ENCODE results near the gene TBC1D2B.
"Not testable (repeated sequence)": the region's sequence is repeated elsewhere in the genome, so short reads cannot be mapped to it uniquely, and the experiment has no call there.

Gene TBC1D2B

GRCh38 chr15:77985031-77985930 is 92.2 kb downstream of the TBC1D2B start:
- DNase-seq = no peak

DNA sequence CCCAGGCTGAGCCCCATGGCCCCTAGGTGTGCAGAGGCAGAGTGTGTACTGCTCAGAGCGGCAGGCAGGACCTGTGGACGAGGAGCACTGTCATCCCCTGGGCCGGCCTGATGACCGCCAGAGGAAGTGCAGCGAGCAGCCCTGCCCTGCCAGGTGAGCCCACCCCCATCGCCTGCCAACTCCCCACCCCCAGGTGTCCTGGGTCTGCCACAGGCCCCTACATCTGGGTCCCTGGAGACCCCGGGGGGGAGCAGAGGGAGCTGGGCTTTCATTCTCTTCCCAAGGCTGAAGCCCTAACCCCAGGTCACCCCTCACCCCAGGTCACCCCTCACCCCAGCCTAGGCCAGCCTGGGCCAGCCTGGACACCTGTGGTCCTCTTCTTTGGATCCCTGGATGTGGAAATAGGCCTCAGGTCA is 93.1 kb downstream of the TBC1D2B start:
- no peak for DNase-seq

DNA sequence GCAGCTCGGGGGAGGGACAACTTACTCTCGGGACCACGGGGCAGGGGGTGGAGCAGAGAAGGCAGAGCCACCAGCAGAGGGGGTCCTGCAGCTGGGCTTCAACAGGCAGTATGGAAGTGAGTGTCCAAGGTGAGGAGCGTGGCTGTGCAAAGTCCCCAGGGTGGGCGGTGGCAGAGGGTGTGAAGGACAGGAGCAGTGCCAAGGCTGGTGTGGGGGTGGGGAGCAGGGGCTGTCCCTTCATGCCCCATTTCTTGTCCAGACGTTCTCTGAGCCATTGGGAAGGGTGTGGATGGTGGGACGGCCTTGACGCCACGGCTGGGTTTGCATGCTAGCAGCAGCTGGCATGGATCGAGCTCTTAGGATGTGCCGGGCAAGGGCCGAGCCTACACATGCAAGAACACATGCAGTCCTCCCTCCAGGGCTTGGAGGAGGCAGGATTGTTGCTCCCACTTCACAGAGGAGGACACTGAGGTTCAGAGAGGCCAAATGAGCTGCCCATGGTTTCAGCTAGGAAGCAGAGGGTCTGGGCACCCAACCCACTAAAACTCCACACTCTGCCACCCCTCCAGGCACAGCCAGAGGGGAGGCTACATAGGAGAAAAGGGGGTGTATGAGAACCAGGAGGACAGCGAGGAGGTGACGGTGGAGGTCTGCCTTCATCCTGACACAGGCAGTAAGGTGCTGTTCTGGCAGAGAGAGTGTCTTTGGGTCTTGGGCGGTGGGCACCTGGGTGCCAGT is 93.6 kb downstream of the TBC1D2B start:
- no peak for DNase-seq

DNA sequence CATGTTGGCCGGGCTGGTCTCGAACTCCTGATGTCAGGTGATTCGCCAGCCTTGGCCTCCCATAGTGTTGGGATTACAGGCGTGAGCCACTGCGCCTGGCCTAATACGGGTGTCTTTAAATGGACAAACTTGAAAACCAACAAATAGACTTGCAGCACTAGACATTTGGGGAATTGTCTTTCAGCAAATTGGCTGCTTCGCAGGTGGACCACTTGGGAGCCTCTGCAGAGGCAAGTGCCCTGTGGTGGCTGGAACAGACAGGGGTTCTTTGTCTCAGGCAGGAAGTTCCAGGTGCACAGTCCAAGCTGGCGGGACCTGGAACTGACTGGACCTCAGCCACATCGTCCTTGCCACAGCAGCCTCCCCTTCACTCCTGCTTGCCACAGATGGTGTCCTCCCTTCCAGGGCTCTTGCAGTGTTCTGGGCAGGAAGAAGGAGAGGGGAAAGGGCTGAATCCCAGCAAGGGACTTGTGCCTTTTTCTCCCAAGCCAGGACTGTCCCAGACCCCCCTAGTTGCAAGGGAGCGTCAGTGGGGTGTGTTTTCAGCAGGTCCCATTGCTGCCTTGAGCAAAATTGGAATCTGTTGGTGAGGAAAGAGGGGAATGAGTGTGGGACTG is 94.3 kb downstream of the TBC1D2B start:
- no peak for DNase-seq

DNA sequence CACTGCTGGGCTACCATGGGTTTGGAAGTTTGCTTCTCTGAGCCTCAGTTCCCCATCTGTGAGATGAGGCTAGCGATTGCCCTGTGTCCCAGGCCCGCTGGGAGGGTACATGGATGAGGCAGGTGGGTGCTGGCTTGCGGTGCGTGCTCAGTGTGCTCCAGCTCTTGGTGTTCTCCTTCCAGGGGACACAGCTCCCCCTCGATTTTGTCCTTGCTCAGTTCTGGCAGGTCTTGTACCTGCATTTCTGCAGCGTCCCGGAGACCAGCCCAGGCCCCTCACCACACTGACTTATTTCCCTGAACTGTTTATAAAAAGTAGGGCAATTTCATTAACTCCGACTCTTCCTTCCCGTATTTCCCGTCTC is 95.4 kb downstream of the TBC1D2B start:
- no peak for DNase-seq

DNA sequence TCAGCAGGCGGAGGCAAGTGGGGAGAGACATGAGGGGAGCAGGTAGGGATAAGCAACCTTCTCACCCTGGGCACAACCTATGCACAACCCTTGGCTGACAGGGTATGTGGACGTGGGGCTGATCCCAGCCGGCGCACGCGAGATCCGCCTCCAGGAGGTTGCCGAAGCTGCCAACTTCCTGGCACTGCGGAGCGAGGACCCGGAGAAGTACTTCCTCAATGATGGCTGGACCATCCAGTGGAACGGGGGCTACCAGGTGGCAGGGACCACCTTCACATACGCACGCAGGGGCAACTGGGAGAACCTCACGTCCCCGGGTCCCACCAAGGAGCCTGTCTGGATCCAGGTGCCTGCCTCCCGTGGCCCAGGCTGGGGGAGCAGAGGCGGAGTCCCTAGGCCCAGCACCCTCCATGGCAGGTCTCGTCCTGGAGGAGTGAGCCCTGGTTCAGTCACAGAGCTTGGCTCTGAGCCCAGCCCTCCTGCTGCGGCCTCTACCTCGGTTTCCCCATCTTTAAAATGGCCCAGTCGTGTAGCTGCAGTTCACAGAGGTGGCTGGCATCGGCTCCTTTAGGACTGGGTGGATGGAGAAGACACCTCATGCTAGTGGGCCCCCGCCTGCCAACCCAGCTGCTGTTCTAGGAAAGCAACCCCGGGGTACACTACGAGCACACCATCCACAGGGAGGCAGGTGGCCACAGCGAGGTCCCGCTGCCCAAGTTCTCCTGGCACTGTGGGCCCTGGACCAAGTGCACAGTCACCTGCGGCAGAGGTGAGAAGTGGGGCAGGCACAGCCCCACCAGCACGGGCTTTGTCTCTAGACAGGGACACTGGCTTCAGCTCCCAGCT is 96.0 kb downstream of the TBC1D2B start:
- no peak for DNase-seq

DNA sequence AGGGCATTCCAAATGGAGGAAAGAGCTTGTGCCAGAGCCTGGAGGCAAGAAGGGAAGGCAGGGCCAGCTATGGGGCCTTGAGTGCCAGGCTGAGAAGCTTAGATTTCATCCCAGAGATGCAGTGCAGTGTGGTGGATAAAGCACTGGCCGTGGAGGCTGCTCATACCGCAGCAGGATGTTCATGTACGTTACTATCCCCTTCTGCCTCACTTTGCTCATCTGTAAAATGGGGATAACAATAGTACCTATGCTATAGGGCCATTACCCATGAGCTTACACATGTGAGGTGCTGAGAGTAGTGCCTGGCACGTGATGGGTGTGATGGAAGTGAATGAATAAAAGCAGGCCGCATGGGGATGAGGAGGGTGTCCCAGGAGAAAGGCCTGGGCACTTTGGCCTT is 96.8 kb downstream of the TBC1D2B start:
- not testable (repeated sequence) for DNase-seq

DNA sequence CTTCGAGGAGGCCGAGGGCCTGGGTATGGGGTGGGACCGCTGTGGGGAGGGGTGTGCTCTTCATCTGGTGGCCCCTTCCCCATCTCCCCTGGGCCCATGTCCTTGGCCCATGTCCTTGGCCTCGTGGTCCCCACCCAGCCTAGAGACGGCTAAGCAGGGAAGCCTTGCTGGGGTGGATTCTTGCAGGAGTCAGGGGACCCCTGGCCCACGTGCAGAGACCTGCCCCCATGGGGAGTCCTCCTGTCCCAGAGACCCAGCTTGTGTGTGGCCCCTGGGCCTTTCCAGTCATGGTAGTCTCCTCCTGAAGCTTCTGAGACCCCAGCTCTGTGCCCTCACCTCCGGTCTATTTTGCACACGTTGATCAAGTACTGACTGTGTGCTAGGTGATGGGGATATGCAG is 97.4 kb downstream of the TBC1D2B start:
- no peak for DNase-seq

DNA sequence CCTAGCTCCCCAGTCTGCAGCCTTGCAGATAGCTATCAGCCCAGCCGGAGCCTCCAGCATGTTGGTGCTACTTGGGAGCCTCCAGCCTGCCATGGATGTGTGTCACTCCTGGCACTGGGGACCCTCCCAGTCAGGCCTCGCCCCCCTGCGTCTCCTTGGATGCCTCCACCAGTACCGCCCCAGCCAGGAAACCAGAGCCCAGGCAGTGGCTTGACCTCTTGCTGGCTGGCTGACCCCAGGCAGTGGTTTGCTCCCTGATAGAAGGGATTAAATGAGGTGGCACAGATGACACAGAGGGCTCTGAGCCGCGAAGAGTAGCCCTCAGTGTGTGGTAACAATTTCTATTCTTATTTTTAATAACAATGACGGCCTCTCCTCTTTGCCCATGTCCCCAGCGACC is 98.4 kb downstream of the TBC1D2B start:
- not testable (repeated sequence) for DNase-seq

GRCh38 chr15:77978759-77979145 is 98.8 kb downstream of the TBC1D2B start:
- not testable (repeated sequence) for DNase-seq

DNA sequence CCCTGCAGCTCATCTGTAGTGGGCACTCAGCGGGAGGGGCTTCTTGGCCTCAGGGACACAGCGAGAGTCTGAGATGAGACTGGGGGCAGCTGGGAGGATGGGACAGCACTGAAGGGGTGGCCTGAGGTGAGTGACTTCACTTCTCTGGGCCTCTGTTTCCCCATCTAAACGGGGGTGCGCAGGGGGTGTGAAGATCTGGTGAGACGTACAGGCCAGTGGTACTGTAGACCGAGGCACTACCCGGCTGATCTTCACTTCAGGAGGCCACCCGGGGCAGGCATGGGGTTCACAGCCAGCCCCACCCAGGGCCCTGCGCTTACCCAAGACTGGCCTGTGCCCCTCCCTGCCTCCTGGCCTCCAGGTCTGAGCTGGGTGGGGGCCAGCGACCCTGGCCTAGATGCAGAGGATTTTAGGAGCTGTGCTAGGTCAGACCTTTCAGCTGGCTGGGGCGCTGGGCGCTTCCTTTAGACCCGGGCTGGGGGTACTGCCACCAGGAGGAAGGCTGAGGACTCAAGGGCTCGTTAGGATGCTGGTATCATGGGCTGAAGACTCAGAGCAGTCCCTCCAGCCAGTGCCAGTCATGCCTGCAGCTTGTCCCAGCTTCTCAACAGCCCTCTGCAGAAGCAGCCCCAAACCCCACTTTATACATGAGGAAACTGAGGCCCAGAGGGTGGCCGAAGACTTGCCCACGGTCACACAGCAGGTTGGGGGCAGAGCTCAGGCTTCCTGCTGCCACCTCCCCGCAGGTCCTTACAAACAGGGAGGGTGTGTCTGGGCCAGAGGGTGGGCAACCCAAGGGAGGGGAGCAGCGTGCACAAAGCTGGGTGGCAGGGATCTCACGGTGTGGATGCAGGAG is 99.4 kb downstream of the TBC1D2B start:
- not testable (repeated sequence) for DNase-seq

DNA sequence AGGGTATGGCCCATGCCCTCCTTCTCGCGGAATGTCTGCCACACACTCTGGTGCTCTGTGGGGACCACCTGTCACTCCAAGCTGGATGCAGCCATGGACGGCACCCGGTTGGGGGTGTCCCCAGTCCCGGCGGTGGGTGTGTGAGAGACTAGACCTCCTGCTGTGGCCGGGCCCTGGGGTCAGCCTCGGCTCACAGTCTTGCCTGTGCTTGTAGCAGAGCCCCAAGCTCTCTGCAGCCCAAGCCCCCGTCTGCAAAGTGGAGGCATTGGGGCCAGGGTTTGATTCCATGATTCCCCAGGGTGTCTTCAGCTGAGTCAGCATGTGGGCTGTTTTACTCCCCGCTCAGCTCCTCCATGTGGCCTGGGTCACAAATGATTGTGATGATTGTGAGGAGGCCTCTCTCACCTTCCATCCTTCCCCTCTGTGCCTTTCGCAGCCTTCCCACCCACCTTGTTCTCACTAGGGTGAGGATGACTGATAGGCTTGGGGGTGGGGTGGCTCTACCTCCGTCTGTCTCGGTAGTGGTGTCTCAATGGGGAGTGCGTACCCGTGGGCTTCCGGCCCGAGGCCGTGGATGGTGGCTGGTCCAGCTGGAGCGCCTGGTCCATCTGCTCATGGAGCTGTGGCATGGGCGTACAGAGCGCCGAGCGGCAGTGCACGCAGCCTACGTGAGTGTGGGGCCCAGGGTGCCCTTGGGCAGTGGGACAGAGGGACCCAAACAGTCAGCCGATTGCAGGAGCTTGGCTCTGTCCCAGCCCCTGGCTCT is 100.6 kb downstream of the TBC1D2B start:
- DNase-seq = not testable (repeated sequence)

- not testable (repeated sequence) for DNase-seq
Measured at GRCh38 chr15:77976095-77976450, 101.4 kb downstream of the TBC1D2B start.

GRCh38 chr15:77975332-77976094 is 102.0 kb downstream of the TBC1D2B start:
- DNase-seq = no peak

GRCh38 chr15:77974416-77975331 is 102.8 kb downstream of the TBC1D2B start:
- no peak for DNase-seq

DNA sequence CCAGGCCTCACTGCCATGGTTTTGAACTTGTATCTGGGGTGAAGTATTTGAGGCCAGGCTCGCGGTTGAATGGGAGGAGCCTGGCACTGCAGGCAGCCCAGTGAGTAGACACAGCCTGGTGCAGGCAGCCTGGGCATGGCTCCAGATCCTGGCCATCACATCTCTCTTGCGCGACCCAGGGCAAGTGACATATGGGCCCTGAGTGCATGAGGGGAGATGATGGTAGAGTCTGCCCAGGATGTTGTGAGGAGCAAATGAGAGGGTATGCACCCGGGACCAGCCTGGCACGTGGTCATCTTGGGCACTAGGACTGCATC is 103.5 kb downstream of the TBC1D2B start:
- no peak for DNase-seq

DNA sequence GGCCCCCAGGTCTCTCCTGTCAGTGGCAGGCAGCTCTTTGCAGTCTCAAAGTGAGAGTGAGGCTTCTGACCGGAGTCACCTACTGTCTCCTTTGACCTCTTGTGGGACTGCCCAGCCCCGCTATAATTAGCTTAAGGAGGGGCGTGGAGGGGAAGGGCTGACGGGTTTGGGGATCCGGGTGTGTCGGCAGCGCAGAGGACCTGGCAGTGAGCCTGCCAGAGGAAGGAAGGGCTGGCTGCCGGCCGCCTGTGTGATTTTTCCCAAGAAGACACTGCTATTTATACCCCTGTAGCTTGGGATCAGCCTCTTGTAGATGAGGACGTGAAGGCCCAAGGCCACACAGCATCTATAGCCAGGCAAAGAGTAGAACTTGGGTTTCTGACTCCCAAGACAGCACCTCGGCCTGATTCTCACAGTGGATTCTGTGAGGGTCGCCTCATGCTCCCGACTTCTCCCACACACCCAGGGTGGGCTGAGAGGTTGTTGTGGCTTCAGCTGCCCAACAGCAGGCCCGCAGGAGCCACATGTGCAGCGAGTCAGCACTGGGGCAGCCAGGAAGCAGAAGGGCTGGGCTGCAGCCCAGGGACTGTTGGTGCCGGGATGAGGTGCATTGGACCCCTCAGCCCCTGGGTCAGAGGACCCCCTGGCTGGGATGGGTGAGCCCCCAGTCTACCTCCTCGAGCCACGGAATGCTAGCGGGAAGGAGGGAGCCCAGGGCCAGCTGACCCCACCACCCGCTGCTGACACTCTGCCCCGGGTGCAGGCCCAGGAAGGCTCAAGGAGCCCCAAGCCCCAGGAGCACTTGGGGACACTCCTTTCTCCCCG is 104.0 kb downstream of the TBC1D2B start:
- not testable (repeated sequence) for DNase-seq

DNA sequence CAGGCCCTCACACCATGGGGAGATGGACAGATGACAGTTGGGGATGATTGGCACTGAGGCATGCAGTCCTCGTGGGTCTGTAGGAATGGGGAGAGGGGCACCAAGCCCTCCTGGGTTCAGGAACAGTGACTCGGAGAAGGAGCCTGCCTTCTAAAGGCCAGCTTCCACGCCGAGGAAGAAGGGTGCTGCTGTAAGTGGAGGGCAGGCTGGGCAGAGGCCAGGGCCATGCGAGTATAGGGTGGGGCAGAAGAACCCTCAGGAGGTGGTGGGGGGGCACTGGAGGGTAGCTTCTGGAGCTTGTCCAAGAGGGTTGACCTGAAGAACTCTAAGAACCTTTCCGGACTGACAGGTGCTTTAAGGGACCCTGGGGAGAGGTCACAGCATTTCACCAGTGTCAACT is 104.8 kb downstream of the TBC1D2B start:
- DNase-seq = not testable (repeated sequence)

Data from NCI-H1417 treated with DMSO at 0.1 percent for 48 hours (cell line).